ENCODE data around the gene PPP3CA. TPM values are rescaled to one million over a fixed set of nuclear protein-coding genes. Genes with fewer than 3 reads are reported as not detected.

The PPP3CA gene
- total and polyA plus RNA-seq, 2 experiments from 2014 or later, result 27.0 to 45.2 TPM

- TF ChIP-seq REST (IDR thresholded peaks at IDR 0.05; ENCODE audit: unreplicated experiment) (no peak), NANOG (IDR thresholded peaks at IDR 0.05; ENCODE audit: borderline replicate concordance) (no peak), CREB1 (CRISPR knock-in tag; IDR thresholded peaks at IDR 0.05; ENCODE audit: low read depth) (no peak), ZNF114 (CRISPR knock-in tag; IDR thresholded peaks at IDR 0.05) (no peak), CTCF (conservative IDR thresholded peaks at IDR 0.05; ENCODE audit: low read depth in 2 of 2) (no peak), POLR2AphosphoS5 (IDR thresholded peaks at IDR 0.05; ENCODE audit: low read depth) (no peak), STAT1 (IDR thresholded peaks at IDR 0.05; ENCODE audit: unreplicated experiment) (no peak), EZH2 (IDR thresholded peaks at IDR 0.05; ENCODE audit: low read depth, unreplicated experiment) (no peak), ZNF331 (CRISPR knock-in tag; IDR thresholded peaks at IDR 0.05; ENCODE audit: low read depth) (no peak), ETS1 (IDR thresholded peaks at IDR 0.05) (no peak)
Measured at GRCh38 chr4:101306225-101306624, 41.1 kb downstream of the PPP3CA start (continued).

GRCh38 chr4:101304916-101305315, 42.4 kb downstream of the PPP3CA start:
- peak overlapping the region; percentile 33; the same call in 1 of the 3 replicates for H3K4me3 Mint-ChIP-seq
- H3K27ac Mint-ChIP-seq, result 0 out of 2 replicates have a peak overlapping the region, but pooled peaks have one; percentile 80

More at GRCh38 chr4:101304916-101305315, 42.4 kb downstream of the PPP3CA start:
- Mint-ChIP-seq H3K27me3 (ENCODE audit: insufficient read depth, low read depth, poor library complexity) (no peaks in the 10 kb centered on the region), H3K36me3 (ENCODE audit: low read depth) (no peaks in the 10 kb centered on the region), H3K4me1 (peaks cover 35% of the 10 kb centered on the region), H3K9me3 (no peaks in the 10 kb centered on the region)
- TF ChIP-seq ZNF114 (CRISPR knock-in tag; IDR thresholded peaks at IDR 0.05) (no peak), NANOG (IDR thresholded peaks at IDR 0.05; ENCODE audit: borderline replicate concordance) (0 out of 2 replicates have a peak, but pooled peaks have one; percentile 20)
- peaks cover 28% of the 10 kb centered on the region; the same call in 1 of the 2 replicates for H3K79me2 ChIP-seq (replicated peaks; ENCODE audit: insufficient read depth)
- H4K20me1 ChIP-seq (replicated peaks; ENCODE audit: insufficient read depth), result no peaks in the 10 kb centered on the region
- DNase-seq (ENCODE audit: low spot score) (peak; percentile 34), ATAC-seq (peak; percentile 69)
- H2AFZ ChIP-seq, result no peak overlapping the region
- peaks cover 31% of the 10 kb centered on the region for H3K4me1 ChIP-seq (ENCODE audit: insufficient read depth)
- H3K4me2 ChIP-seq, result peak overlapping the region; percentile 47
- peak overlapping the region; percentile 15; the same call in 1 of the 2 replicates for H3K4me3 ChIP-seq
- H3K9me2 ChIP-seq (ENCODE audit: insufficient read depth), result no peaks in the 10 kb centered on the region
- H3K36me3 ChIP-seq (ENCODE audit: insufficient read depth), result no peaks in the 10 kb centered on the region
- H3F3A ChIP-seq (replicated peaks; ENCODE audit: low read depth), result no peaks in the 10 kb centered on the region
- H3K27me3 ChIP-seq (ENCODE audit: insufficient read depth), result no peaks in the 10 kb centered on the region
- H3K27ac ChIP-seq (ENCODE audit: low read depth), result no peak overlapping the region
